CD4-positive, alpha-beta T cell treated with Interleukin-12 subunit alpha and Interleukin-12 subunit beta, for 1 hour (primary cell): ENCODE measurements around the gene C1QC.

ENCODE experiments used
- DNase-seq: peaks from one replicate; pipeline ENCODE4 v3.0.0-alpha.2; 2020

The C1QC gene

GRCh38 chr1:22683547-22683946 lies 40.1 kb downstream of the C1QC start:
- no peak for DNase-seq

- DNase-seq: no peak
These were observed 42.2 kb downstream of the C1QC start for GRCh38 chr1:22685591-22686059.

- DNase-seq: no peak
These were observed 43.8 kb downstream of the C1QC start for GRCh38 chr1:22687191-22687590.

GRCh38 chr1:22688466-22688865 lies 45.0 kb downstream of the C1QC start:
- DNase-seq: no peak

GRCh38 chr1:22689505-22689904 lies 46.1 kb downstream of the C1QC start:
- no peak for DNase-seq

GRCh38 chr1:22691031-22691753 lies 47.8 kb downstream of the C1QC start:
- no peak for DNase-seq

- DNase-seq: no peak
These were observed 50.7 kb downstream of the C1QC start for GRCh38 chr1:22694172-22694571.

- no peak for DNase-seq
These were observed 53.2 kb downstream of the C1QC start for GRCh38 chr1:22696610-22697009.
